NCI-H446 (cell line): ENCODE data around the gene EGFLAM.

Source experiments
- DNase-seq, 2 experiments: peaks; one replicate each; lab custom pipeline; 2025; lab: John Stamatoyannopoulos, UW

The EGFLAM gene

GRCh38 chr5:38448568-38449350 is 190.4 kb downstream of the EGFLAM start:
- DNase-seq, result no peak

DNA sequence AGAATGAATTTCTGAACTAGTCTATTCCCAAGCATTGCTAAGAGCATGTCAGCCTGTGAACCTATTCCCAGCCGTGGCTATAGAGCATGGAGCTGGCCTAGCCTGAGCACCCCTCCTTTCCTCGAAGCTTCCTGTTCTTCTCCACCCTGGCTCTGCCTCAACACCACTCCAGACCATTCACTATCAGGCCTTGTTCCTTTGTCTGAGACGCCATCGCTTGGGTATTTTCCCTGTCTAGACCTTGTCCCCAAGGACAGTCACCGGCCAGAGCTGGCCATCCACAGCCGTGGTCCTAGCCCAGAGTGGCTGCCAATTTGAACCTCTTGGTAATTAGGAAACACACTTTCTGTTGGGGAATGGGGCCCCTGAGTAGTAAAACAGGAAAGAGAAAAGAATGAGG is 192.3 kb downstream of the EGFLAM start:
- DNase-seq, result no peak

DNA sequence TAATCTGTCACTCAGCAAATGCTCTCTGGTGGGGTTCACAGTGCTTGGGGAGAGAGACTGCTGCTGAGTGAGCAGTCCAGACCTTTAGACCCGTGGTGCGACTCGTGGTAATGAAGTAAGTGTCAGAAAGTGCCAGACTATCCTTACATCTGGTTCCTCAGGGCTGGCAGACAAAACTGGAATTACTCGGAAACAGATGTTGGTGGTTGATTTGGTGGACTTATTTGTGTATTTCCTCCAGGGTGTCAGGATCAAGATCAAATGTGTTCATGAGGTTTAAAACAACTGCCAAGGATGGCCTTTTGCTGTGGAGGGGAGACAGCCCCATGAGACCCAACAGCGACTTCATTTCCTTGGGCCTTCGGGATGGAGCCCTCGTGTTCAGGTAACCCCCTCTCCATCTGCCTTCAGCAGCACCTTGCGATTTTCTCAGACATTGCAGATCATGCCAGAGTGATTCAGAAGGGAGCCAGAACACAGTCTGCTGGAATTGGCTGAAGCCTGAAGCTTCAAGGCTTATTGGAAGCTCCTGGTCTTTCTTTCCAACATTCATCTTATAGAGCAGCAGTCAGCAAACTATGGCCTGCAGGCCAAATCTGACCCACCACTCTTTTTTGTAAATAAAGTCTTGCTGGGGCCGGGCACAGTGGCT is 192.8 kb downstream of the EGFLAM start:
- DNase-seq, result no peak

DNA sequence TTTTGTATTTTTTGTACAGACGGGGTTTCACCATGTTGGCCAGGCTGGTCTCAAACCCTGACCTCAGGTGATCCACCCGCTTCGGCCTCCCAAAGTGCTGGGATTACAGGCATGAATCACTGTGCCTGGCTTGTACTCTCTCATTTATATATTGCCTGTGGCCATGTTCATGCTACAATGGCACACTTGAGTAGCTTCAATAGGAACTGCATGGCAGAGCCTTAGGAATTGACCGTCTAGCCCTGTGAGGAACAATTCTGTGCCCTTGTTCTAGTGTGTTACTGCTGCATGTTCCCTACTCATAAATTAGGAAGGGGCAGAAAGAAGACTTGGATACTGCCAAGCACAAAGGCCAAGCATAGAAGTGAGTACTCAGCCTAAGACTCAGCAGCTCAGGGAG is 193.8 kb downstream of the EGFLAM start:
- no peak for DNase-seq

DNA sequence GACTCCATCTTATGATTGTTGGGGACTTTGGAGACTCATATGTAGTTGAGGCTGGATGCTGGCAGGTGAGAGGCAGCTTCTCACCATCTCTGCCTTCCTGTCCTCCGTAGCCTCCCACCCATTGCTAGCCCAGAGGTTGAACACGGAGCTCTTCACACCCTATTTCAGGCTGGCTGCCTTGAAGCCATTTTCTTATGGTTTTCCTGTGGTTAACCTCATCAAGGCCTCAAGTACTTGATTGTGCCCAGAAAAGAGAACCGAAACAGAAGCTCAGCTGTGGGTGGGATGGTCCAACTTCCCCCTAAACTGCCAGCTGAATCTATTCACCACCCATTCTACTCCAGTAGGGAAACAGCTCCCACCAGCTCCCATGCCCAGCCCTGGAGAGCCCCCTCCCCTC is 195.1 kb downstream of the EGFLAM start:
- no peak for DNase-seq

DNA sequence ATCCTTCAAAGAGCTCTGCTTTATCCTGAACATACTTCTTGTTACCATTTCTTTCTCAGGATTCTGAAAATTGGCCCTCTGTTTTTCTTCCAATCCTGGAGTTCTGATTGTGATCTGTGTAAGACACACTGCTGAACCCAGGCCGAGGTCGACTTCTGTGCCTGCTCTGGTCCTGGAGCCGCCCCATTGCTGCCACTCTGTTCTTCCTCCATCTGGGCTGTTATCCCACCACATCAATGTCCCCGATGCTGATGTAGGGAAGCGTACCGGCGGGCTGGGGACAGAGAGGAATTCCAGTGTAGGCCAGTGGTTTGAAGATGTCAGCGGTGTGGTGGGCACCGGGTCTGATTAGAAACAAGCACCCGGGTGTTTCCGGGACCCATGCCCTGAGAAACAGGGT is 195.6 kb downstream of the EGFLAM start:
- no peak for DNase-seq

DNA sequence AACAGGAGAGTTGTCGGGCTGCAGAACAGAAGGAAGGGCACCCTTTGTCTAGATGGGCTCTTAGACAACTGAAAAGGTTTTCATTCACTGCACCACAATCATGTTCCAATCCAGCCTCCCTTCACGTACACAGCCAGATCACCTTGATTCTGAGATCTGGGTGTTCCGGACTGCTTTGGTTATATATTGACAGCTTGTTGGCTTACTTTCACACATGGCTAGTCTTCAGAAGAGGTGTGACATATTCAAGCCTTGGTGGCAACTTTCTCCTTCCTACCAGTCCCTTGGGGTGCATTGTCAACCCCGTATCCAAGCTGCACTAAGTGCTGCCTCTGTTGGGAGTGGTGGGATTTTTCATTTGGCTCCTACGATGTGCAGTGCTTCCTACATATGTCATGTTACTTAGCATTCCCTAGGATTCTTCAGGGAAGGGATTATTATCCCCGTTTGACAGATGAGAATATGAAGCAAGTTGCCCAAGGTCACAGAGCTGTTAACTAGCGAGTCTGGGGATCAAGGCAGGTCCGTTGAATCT is 197.5 kb downstream of the EGFLAM start:
- DNase-seq, result no peak

DNA sequence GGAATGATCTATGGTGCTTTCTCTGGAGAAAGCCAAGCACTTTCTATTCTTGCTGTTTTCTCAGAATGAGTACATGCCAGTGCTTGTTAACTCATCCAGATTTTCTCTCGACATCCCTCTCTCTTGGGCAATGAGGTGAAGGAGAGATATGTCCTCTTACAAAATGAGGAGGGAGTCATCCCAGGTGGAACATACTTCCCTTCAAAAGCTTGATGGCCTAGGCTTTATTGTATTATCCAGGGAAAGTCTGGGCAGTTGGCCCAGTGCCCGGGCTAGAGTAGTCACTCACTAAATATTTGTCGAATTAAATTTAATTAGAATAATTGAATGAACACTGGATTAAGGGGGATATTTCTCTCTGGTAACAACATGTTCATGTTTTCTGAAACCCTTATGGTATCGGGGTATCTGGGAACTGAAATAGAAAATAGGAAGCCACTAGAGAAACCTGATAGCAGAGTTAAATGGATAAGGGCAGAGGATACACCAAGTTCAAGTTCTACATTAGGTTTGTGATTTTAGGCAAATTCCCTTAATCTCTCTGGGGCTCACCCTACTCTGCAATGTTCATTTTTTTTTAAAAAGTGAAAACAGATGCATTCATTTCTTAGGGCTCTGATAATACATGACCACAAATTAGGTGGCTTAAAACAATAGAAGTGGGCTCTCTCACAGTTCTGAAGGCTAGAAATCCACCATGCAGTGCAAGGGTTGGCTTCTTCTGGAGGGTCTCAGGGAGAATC is 198.5 kb downstream of the EGFLAM start:
- DNase-seq, result peak in 1 of 2 experiments; percentile 27

- DNase-seq, result no peak
These were observed 199.8 kb downstream of the EGFLAM start for GRCh38 chr5:38458174-38458573.

DNA sequence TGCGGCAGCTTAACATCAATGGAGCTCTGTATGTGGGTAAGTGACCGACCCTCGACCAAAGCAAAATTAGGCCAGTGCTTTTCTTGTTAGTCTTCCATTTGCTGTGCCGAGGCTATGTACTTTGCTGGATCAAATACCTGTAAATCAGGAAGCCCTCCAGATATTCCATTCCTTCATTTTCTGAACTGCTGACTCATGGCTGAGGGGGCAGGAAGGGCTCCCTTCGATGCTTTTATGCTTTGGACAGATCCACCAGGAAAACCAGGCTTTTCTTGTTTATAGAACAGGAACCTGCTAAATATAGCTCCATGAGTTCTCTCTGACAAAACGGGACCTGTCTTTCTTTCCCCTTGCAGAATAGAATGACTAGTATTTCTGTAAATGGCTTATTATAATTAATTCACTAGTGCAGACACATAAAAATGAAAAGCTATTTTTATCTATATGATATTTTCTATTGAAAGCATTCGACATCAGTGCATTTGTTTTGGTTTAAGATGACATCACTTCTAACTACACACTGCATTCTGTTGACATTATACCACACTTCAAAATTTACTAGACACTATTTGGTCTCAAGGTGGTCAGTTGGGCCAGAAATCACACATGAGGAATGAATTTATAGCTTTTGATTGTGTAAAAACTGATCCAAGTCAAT is 204.7 kb downstream of the EGFLAM start:
- no peak for DNase-seq

GRCh38 chr5:38463634-38464521 is 205.5 kb downstream of the EGFLAM start:
- DNase-seq, result no peak

- no peak for DNase-seq
These were observed 206.7 kb downstream of the EGFLAM start for GRCh38 chr5:38465061-38465460.

GRCh38 chr5:38465702-38466423 is 207.5 kb downstream of the EGFLAM start:
- DNase-seq, result no peak

DNA sequence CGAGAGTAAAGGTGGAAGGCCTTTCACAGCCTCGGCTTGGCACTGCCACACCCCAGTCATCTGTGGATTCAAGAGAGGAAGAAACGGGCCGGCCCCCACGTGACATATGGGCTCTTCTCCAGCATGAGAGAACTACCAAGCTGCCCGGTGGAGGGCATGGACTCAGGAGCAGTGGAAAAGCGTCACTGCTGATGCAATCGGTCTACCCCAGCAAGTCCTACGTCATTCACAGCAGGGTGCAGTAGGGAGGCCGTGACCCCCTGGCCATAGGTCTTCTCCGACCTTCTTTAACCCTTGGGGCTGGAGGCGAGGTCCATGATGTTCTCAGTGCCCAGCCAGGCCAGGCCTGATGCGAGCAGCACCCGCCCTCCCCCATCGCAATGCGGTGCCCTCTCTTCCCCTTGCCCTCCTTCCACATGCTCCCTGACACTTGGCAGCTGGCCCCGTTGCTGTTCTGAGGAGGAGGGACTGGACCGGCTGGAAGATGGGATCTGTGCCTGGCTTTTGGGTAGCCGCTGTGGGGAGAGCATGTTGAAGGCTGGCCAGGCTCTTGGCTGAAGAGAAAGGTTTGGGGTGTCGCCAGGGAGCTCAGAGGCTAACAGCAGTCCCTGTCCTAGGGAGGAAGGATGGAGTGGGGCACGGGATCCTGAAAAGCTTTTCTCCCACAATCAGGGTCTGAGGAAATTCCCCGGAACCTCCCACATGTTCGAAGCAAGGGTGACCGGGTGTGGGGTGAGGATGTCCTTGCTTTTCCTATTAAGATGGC is 208.2 kb downstream of the EGFLAM start:
- no peak for DNase-seq

DNA sequence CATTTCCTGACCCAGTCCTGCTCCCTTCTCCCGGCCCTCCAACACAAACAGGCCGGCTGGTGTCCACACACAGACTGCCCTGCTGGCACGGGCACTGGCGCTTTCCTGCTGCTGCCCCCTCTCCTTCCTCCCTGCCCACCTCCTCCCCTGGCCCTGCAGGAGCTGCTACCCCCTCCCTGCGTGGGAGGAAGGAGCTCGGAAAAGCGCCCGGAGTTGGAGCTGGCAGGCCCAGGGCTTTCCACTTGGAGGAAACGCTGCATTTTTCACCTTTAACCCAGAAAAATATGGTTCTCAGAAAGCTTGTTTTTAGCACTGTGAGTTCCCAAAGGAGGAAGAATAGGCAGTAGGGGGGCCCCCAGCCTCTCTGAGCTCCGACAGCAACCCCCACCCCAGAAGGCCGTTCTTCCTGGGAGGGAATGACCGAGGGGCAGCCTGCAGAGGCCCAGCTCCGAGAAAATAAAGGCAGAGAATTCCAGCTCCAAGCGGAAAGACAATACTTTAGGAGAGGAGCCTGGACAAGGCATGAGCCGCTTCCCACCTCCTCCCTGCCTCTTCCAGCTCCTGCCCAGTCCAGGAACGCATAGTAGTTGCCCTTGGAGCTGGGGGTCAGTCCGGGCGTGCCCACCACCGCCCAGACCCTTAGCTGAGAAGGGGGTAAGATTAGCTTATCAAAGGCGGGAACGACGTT is 209.1 kb downstream of the EGFLAM start:
- no peak for DNase-seq

DNA sequence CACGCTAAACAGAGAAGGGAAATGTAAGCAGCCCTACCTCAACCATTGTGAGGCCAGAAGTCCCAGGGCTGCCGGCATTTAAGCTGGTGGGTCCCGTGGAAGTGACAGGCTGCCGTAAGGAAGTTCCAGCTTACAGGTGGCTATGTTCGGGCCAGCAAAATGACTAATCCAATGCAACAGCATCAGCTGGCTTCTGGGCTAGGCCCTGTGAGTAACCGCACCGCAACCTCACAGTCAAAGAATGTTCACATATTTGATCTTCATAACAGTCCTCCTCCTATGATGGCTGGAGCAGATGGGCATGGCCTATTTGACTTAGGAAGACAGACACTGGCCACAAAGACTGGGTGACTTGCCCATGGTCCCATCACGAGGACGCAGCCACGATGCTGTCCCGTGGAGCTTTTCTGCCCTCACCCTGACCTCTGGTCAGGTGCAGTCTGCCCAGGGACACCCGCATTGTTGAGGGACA is 209.9 kb downstream of the EGFLAM start:
- no peak for DNase-seq

DNA sequence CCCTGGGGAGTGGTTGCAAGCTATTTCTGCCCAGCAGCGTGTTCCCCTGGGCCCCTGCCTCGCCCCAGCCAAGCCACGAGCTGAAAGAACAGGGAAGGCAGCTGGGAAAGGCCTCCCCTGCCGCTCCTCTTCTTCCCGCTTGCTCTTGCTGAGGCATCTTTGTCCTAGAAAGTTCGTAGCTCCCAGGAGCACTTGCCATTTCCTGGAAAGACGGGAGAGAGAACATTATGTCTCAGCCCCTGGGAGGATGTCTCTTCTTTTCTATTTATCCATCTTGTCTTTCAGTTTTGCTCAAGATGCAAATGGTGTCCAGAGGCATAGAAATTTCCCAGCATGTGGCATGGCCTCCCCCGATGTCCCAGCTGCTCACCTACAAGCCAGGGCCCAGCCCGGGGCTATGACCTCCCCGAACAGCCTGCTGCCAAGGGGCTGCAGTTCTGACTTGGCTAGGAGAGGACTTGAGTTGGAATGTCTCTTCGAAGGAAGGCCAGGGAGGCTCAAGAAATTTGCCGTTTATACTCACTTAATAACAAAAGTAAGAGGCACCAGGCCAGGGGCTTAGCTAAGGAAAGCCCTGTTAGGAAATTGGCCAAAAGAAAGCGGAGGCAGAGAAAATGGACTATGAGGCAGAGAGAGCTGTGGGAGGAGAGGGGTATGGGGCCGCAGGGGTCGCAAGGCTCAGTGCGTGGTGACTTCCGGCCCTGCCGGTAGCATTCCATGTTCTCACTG is 210.8 kb downstream of the EGFLAM start:
- DNase-seq, result no peak

DNA sequence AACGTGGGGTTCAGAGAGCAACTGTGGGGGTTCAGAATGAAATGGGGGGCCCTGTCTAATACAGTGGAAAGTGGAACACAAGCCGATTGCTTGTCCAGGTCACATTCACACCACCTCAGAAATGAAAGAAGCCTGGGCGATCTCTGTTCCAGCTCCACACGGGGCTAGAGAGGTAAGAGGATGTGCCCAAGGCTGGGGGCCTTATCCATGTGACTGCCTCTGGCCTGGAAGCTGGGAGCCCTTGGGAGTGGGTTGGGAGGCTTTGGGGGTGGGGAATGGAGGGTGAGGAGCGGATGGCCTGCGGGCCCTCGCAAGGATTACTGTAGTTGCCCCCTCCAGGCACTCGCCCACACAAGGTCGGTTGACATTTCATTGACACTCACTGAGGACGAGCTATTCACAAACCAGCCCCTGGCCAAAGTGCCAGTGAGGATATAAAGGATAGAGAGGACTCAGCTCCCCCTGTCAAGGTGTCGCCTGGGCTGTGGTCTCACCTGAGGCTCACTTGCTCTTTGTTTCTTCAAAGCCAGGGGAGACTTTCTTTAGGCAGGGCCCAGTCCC is 211.4 kb downstream of the EGFLAM start:
- no peak for DNase-seq
